ENCODE measurements around the gene KCND3. TPM values are rescaled to one million over a fixed set of nuclear protein-coding genes. Genes with fewer than 3 reads are reported as not detected.

The KCND3 gene
- total RNA-seq, 1 donor from 2014 or later: not detected

DNA sequence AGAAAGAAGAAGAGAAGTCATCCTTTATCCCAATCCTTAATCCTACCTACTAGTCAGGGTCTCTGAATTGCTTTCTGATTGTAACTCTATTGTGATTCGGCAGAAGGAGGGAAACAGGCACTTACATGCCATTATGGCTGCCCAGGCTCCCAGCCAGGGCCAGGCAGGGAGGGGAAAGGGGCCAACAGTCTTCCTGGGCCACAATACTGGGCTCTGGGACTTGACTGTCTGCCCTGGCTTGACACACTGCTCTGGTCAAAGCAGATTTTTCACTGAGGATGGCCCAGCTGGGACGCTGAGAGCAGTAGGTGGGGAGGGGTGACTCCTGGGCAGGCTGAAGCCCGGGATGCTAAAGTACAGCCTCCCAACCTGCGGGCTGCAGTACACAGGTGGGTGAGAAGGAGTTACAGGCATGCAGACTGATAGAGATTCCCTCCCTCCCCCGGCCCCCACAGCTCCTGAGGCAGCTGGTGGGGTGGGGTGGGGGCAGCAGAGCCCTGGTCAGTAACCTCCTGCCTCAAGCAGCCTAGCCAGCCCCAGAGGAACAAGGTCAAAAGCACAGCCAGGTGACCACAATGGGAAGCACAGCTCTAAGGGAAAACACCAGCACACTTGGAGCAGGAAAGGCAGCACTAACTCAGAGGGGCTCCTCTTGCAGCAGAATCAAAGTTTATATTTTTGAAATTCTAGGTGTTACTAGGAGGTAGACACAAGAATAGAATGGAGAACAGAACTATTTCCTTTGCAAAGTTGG is 25.3 kb downstream of the KCND3 start:
- TF ChIP-seq, protein P1, sequence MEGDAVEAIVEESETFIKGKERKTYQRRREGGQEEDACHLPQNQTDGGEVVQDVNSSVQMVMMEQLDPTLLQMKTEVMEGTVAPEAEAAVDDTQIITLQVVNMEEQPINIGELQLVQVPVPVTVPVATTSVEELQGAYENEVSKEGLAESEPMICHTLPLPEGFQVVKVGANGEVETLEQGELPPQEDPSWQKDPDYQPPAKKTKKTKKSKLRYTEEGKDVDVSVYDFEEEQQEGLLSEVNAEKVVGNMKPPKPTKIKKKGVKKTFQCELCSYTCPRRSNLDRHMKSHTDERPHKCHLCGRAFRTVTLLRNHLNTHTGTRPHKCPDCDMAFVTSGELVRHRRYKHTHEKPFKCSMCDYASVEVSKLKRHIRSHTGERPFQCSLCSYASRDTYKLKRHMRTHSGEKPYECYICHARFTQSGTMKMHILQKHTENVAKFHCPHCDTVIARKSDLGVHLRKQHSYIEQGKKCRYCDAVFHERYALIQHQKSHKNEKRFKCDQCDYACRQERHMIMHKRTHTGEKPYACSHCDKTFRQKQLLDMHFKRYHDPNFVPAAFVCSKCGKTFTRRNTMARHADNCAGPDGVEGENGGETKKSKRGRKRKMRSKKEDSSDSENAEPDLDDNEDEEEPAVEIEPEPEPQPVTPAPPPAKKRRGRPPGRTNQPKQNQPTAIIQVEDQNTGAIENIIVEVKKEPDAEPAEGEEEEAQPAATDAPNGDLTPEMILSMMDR (conservative IDR thresholded peaks at IDR 0.05; ENCODE audit: low read depth, low read length): no peak
- no peak overlapping the region for H3K4me3 ChIP-seq (ENCODE audit: low read depth, low read length)
- DNase-seq (ENCODE audit: low read depth): no peak

DNA sequence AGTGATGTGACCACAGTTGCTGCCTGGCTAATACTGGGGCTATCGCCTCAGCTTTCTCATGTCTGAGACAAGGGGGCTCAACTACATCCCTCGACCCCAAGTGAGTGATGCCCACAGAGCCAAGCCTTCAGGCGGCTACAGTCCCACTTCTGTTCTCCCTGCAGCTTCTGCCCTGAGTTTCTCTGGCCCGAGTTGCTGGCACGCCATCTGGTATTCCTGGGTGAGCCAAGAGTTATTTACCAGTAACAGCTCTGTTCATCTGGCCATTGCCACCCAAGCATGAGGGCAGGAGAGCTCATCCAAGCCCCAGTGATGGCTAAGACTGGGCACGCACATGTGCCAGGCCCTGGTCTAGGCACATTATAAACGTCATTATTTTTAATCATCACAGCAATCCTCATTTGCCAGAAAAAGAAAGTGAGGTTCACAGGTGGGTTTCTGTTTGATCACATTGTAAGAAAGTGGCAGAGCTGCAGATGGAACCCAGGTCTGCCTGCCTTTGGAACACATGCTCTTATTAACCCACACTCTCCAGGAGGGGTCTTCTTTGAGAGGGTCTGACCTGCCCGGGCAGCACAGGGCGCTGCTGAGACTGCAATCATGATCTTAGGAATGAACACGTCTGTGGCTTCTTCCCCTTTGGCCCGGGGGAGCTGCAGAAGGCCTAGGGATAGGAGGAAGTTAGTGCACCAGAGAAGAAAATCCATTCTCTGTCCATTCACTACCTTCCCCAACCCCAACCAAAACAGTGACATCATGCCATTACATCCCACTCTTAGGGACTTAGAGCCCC is 27.5 kb downstream of the KCND3 start:
- TF ChIP-seq, protein P1 (conservative IDR thresholded peaks at IDR 0.05; ENCODE audit: low read depth, low read length): no peak
- H3K4me3 ChIP-seq (ENCODE audit: low read depth, low read length): no peak overlapping the region
- no peak for DNase-seq (ENCODE audit: low read depth)

DNA sequence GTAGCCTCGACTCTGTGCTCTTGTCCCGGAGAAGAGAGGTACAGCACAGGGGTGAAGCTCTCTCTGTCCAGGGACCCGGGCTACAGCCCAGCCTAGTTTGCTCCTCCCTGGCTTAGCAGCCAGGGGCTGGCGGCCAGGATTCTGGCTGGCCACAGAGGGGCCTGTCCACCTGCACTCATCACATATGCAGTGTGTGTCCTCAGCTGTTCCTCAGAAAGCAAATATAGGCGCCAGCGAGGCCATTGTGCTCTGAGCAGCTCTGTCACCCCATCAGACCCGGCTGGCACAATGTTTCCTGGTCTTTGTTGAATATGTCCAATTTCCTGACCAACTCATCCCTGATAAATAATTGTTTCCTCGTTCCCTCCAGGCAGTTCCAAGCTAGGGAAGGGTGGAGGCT is 28.5 kb downstream of the KCND3 start:
- DNase-seq (ENCODE audit: low read depth): no peak
- TF ChIP-seq, protein P1 (conservative IDR thresholded peaks at IDR 0.05; ENCODE audit: low read depth, low read length): no peak
- no peak overlapping the region for H3K4me3 ChIP-seq (ENCODE audit: low read depth, low read length)

DNA sequence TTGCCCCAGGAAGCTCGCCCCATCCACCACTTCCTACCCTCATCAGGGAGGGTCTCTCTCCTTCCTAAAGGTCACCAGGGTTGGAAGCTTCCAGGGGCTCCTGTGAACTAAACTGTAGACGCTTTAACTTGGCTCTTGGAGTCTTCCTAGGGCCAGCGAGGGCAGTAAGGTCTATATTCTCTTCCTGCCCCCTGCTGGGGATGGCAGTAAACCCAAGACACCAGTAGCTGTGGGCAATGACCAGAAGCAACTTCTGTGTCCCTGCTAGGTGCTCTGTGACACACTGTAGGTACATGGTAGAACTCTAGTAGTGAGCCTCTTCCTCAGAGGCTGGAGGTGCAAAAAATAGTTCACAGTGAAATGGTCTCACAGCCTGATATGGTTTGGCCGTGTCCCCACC is 30.0 kb downstream of the KCND3 start:
- DNase-seq (ENCODE audit: low read depth): no peak
- H3K4me3 ChIP-seq (ENCODE audit: low read depth, low read length): no peak overlapping the region
- TF ChIP-seq, protein P1 (conservative IDR thresholded peaks at IDR 0.05; ENCODE audit: low read depth, low read length): no peak

DNA sequence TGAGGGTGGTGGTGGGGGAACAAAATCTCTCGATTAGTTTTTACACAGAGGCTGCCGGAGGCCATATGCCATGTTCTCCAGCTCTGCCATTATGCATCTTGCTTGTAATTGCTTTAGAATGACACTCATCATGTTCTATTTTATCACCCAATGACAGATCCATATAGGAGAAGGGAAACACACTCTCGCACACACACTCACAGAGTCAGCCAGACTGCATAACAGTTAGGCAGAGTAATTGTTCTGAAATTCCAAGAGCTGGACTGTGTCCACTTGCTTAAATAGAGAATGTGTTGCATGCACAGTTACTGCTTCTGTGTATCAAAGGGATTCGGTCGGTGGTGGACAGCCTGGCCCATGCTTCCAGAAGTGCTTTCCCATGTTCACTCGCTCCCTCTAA is 30.6 kb downstream of the KCND3 start:
- TF ChIP-seq, protein P1 (conservative IDR thresholded peaks at IDR 0.05; ENCODE audit: low read depth, low read length): no peak
- no peak overlapping the region for H3K4me3 ChIP-seq (ENCODE audit: low read depth, low read length)
- no peak for DNase-seq (ENCODE audit: low read depth)

DNA sequence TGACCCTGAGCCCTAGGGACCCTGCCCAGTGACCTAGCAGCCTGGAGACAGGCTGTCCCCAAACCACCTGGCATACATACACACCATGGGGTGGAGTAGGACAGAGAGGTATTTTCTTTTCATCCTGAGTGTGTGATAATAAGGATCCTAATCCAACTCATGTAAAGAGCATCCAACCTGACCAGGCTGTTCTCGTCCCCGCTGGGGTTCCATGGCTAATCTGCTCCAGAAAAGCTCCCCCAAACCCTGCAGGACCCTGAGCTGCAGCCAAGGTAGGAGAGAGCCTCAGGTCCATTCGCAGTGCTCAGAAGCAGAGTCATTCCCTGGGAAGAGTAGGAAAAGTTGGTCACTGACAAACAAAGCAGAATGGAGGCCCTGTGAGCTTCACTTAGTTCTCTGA is 31.4 kb downstream of the KCND3 start:
- DNase-seq (ENCODE audit: low read depth): no peak
- H3K4me3 ChIP-seq (ENCODE audit: low read depth, low read length): no peak overlapping the region
- TF ChIP-seq, protein P1 (conservative IDR thresholded peaks at IDR 0.05; ENCODE audit: low read depth, low read length): no peak
